NCI-H1694 treated with DMSO at 0.1 percent for 48 hours (cell line): ENCODE results near the gene HDDC3.
"Not testable (repeated sequence)": the region's sequence is repeated elsewhere in the genome, so short reads cannot be mapped to it uniquely, and the experiment has no call there.

Experiments
- DNase-seq: peaks from one replicate; lab custom pipeline; 2025; lab: John Stamatoyannopoulos, UW

Gene HDDC3

DNA sequence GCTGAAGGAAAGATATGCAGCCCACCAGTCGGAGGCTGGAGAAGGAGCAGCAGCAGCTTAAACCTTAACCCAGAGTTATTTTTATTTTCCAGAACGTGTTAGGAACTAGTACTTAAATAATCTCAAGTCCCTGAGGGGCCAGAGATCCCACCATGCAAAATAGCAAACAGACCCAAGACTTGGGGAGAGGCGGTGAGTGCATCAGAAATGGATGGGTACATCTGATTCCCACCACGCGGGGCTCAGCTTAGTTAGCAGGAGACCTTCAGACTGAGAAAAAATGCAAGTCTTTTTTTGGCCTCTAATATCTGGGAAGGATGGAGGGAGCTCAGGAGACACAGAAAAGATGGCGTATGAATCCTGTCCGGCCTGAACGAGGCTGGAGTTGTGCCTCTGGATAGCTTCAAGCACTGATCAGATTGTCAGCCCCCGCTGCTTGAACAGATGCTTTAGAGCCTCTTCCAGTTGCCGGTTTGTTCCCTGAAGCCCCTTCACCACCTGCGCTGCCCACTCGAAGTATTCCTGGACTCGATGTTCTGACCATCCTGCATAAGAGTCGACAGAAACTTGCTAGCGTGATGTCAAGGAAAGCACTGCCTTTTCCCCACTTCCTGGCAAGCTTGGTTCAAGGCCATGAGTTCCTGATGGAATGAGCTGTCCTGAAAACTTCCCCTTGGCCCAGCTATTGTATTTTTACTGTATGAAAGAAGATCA, 1.3 kb downstream of the HDDC3 start:
- peak; percentile 13 for DNase-seq

DNA sequence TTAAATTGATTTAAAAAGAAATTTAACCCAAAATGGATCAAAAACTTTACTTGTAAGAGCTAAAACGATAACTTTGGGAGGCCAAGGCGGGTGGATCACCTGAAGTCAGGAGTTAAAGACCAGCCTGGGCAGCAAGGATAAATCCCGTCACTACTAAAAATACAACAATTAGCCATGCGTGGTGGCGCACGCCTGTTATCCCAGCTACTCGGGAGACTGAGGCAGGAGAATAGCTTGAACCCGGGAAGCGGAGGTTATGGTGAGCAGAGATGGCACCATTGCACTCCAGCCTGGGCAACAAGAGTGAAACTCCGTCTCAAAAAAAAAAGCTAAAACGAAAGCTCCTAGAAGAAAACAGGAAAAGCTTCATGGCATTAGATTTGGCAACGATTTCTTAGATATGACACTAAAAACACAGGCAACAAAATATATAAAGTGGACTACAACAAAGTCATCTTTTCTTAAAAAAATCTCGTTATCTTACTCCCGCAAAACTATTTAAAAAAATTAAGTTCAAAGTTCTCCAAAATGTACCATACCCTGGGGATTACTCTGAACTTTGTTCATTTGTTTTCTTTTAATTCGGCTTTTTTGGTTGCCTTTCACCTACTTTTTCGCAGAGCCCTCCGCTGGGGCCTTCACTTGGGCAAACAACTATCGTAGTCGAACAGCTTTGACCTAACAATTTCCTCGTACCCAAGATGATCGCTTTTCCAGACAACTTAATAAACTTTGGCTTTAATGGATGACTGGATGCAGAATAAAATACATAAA, 2.9 kb downstream of the HDDC3 start:
- DNase-seq = no peak

DNA sequence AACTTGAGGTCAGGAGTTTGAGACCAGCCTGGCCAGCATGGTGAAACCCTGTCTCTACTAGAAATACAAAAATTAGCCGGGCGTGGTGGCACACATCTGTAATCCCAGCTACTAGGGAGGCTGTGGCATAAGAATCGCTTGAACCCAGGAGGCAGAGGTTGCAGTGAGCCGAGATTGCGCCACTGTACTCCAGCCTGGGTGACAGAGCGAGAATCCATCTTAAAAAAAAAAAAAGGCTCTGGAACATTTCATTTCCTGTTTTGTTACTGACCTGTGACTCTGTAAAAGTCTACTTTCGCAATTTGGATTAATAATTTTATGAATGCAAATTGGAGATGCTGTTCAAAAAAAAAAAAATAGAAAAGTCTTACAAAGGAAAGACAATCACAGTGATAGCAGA, 4.2 kb downstream of the HDDC3 start:
- DNase-seq = not testable (repeated sequence)

DNA sequence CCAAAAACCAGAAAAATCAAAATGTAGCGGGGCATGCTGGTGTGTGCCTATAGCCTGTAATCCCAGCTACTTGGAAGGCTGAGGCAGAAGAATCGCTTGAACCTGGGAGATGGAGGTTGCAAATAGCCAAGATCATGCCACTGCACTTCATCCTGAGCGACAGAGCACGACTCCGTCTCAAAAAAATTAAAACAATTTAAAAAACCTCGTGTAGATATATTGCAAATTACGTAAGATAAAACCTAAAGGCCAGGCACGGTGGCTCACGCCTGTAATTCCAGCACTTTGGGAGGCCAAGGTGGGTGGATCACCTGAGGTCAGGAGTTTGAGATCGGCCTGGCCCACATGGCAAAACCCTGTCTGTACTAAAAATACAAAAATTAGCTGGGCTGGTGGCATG, 5.6 kb downstream of the HDDC3 start:
- not testable (repeated sequence) for DNase-seq

DNA sequence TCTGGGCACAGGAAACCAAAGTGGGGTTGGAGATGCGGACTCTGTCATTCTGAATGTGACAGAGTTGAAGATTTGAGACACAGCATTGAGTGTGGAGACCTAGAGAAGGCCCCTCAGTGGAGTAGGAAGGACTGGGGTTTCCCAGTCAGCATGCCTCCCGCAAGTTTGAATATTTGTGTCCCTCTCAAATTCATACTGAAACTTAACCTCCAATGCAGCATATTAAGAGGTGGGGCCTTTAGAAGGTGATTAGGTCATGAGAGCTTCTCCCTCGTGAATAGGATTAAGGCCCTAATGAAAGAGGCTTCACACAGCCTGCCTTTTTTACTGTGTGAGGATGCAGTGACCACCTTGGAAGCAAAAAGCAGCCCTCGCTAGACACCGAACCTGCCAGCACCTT, 8.0 kb downstream of the HDDC3 start:
- DNase-seq = no peak

DNA sequence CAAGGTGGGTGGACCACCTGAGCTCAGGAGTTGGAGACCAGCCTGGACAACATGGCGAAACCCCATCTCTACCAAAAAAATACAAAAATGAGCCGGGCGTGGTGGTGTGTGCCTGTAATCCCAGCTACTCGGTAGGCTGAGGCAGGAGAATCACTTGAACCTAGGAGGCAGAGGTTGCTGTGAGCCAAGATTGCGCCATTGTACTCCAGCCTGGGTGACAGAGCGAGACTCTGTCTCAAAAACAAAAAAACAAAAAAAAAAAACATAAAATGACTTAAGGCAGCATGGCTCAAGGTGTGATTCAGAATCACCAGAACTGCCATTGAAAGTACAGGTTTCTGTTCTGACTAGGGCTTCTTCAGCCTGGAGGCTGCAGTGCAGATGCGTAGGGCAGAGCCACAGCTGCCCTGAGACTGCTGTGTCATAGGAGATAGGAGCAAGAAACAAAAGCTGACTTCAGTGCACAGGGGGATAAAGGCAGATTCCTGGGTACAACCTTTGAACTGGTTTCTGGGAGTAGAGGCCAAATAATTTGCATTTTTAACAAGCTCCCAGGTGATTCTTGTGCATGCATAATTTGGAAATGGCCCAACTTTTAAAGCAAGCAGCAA, 9.5 kb downstream of the HDDC3 start:
- DNase-seq = not testable (repeated sequence)

DNA sequence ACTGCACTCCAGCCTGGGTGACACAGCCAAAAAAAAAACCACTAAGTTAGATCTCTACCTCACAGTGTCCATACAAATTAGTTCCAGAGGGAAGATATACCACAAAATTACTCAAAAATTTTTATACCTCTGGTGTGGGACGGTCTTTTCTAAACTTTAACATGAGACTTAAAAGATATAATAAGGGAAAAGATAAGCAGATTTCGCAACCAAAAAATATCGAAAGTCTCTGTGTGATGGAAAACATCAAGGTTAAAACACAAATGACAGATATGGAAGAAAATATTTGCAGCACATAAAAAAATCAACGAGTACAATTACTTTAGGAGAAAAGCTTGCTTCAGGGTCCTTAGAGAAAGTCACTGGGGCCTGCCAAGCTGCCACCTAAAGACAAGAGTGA, 10.5 kb downstream of the HDDC3 start:
- DNase-seq = no peak

DNA sequence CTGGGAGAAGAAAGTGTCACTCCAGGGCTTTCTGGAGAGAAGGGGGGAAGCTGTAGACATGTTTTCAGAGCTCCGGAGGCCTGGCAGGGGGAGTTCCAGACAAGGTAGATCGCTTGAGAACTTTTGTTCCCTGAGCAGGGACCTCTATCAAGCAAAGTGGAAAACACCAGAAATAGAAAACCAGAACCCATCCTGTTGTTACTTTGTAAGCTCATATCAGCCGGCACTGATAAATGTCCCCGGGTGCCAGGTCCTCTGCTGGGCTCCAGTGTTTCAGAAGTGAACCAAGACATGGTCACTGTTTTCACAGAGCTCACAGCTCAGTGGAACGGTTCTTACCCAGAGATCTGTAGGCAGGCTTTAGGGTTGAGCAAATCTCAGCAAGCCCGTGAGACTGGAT, 13.5 kb downstream of the HDDC3 start:
- DNase-seq = no peak

DNA sequence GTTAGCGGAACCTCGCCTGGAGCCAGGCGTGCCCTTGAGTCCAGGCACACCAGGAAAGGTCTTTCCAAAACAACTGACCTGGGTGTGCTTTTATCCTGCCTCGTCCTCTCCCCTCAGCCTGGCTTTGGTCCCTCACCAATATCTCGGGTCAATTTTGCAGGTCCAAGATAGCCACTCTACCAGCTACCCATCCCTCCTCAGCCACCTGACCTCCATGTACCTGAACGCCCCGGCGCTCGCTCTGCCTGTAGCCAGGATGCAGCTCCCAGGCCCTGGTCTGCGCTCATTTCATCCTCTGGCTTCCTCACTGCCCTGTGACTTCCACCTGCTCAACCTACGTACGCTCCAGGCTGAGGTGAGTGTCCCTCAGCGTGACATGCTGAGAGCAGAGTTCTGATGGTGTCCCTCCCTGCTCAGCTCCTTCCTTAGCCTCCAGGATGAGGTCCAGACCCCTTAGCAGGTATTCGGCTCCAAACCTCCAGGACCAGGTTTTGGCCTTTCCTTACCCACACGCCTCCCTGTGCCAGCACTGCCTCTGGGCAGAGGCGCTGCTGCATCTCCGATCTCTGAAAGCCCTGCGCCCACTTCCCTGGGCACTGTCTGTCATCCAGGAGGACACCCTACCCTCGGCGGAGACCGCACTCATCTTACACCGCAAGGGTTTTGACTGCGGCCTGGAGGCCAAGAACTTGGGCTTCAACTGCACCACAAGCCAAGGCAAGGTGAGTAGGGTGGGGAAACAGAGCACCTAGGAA, 14.1 kb downstream of the HDDC3 start:
- no peak for DNase-seq

DNA sequence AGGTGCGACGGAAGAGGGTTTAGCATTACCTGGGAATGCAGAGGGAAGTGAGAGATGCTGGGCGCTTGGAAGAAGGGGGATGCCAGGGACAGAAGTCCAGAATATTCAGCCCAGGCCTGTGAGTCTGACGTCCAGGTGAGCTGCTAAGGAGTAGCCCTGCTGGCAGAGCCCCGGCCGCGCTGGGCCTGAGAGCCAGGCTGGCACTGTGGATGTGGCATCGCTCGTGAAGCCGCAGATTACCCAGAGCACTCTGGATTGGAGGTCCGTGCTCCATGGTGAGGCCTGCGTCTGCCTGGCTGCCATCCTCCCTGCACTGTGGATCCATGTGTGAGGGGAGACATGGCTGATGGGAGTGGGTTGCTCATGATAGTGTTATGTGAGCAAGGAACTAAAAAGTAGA, 14.8 kb downstream of the HDDC3 start:
- no peak for DNase-seq

DNA sequence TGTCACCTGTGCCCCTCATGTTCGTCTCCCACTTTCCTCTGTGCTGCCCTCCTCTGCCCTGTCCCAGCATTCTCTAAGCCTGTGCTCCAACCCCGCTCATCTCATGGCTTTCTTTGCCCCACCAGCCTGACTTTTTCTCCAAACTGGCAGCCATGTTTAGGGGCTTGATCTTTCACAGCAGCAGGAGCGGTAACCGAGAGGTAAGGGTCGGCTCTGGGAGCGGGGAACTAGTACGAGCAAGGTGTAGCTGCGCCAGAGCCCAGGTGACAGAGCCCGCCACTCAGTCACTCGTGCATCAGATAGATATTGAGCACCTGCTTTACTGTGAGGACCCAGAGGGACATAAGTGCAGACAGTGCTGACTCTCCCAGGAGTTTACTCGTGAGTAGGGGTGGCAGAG, 15.9 kb downstream of the HDDC3 start:
- no peak for DNase-seq

DNA sequence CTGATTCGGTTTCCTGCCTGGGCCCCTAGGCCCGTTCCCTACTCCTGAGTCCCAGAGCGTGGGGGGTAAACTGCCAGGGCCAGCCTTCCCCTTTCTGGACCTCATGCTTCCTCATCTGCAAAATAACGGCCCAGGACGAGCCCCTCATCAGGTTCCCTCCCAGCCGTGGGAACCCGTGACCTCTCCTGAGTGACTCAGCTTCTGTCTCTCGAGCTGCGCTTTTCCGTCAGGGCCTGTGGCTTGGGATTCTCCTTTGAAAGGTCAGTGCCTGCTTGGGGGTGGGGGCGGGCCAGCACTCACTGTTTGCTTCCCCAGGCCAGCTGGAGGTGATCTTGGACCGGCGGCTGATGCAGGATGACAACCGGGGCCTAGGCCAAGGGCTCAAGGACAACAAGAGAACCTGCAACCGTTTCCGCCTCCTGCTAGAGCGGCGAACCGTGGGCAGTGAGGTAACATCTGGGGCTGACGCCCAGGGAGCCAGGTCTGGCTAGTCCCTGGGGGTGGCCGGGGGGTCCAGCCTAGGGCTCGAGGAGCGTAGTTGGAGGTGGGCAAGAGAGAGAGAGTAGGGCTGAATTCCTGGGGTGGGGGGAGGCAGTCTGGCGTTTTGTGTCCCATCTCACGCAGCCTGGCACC, 16.4 kb downstream of the HDDC3 start:
- DNase-seq = no peak

DNA sequence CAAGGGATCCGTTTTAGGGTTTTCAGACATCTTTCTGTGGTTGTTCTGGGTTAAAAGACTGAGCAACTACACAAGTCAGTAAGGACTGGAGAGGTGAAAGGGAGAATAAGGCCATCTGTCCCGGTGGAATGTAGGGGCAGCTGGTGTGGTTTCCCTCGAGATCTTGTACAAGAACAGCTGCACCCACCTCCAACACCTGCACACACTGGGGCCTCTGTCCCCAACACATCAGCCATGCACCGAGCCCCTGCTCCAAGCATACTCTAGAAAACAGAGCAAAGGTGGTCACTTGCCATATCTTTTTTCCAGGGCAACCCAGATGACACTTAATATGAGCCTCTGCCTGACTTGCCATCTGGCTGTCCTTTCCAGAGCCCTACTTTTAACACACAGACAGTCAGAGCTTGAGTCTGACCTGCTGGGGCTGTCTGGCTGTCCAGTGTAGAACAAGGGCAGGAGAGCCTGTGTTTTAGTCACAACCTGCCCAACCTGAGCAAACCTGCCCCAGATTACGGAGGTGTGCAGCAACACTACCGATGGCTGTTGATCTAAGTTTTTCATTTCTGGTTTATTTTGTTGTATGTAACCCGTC, 17.0 kb downstream of the HDDC3 start:
- no peak for DNase-seq

DNA sequence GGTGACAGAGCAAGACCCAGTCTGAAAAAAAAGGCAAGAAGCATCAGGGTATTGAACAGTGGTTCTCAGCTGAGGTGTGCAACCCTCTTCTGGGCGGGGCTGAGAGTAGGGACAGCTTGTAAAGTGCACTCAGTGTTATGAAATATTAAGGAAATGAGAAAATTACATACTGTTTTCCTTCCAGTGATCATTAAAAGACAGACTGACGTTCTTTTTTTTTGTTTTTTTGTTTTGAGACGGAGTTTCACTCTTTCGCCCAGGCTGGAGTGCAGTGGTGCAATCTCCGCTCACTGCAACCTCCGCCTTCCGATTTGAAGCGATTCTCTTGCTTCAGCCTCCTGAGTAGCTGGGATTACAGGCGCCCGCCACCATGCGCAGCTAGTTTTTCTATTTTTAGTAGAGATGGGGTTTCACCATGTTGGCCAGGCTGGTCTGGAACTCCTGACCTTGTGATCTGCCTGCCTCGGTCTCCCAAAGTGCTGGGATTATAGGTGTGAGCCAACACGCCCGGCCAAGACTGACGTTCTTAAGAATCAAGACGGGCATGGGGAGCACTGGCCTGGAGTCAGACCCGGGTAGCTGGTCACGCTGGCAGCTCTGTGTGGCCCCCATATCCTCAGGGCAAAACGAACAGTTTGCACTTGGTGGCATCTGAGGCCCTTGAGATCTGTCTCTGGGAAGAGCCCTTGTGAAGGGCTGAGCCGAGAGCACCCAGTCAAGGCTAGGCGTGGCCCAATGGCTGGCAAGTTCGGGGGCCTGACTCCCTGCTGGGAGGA, 17.9 kb downstream of the HDDC3 start:
- no peak for DNase-seq

DNA sequence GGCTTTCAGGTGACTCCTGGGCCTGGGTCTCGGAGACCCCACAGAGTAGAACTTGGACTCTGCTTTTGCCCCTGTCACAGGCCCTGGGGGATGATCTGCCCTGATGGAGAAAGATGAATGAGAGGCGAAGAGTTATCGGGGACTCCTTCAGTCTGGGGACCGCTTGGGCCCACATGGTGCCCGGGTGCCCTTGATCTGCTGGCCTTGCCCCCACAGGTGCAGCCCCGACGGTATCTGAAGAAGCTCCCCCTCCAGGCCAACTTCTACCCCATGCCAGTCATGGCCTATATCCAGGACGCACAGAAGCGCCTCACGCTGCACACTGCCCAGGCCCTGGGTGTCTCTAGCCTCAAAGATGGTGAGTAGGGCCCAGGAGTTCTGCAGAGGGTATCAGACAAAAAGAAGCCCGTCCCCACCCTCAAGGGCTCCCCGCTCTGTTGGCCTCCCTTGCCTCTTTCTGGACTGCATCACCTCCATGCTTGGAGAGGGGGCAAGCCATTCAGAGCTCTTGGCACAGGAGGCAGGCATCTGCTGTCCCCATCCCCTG, 18.9 kb downstream of the HDDC3 start:
- DNase-seq = no peak

DNA sequence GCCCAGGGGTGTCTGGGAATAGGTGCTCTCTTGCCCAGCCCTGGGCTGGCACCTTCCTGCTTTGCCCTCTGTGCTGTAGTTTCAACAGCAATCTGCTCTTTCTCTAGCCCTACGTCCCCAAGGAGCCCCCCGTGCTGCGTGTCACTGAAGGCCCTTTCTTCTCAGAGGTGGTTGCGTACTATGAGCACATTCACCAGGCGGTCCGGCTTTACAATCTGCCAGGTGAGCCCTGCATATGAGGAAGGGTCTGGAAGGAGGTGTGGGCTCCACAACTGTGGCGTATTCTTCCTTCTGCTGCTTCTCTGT, 19.6 kb downstream of the HDDC3 start:
- DNase-seq = no peak

DNA sequence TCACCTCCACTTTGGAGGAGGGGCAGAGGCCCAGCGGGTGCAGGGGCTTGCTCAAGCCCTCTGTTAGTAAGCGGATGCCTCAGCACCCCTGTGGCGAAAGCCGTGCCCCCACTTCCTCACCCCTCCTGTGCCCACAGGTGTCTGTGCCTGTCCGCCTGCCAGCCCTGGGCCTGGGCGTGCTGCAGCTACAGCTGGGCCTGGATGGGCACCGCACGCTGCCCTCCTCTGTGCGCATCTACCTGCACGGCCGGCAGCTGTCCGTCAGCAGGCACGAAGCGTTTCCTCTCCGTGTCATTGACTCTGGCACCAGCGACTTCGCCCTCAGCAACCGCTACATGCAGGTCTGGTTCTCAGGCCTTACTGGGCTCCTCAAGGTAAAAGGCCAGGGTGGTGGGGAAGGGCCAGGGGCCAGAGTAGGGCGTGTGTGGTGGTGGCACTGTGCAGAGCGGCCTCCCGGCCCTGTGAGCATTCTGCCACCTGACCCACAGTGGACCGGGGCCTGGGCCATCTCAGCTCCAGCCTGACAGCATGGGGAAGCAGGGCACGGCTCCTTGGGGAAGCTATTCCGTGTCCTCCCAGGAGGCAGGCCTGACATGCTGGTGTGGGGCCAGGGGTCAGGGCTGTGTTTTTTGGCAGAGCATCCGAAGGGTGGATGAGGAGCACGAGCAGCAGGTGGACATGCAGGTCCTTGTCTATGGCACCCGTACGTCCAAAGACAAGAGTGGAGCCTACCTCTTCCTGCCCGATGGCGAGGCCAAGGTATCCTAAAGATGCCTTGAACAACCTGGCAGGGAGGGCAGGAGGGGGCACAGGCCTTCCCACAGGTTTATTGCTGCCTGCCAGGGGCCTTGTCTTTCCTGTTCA, 20.2 kb downstream of the HDDC3 start:
- no peak for DNase-seq

DNA sequence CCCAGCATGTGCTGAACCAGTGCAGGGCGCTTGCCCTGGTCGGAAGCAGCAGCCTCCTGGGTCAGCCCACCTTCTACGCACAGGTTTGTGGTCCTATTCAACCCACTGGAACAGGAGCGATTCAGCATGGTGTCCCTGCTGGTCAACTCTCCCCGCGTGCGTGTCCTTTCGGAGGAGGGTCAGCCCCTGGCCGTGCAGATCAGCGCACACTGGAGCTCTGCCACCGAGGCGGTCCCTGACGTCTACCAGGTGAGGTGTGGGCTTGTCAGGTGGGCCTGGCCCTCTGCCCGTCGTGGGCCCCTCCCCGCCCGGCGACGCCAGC, 21.1 kb downstream of the HDDC3 start:
- DNase-seq = no peak

DNA sequence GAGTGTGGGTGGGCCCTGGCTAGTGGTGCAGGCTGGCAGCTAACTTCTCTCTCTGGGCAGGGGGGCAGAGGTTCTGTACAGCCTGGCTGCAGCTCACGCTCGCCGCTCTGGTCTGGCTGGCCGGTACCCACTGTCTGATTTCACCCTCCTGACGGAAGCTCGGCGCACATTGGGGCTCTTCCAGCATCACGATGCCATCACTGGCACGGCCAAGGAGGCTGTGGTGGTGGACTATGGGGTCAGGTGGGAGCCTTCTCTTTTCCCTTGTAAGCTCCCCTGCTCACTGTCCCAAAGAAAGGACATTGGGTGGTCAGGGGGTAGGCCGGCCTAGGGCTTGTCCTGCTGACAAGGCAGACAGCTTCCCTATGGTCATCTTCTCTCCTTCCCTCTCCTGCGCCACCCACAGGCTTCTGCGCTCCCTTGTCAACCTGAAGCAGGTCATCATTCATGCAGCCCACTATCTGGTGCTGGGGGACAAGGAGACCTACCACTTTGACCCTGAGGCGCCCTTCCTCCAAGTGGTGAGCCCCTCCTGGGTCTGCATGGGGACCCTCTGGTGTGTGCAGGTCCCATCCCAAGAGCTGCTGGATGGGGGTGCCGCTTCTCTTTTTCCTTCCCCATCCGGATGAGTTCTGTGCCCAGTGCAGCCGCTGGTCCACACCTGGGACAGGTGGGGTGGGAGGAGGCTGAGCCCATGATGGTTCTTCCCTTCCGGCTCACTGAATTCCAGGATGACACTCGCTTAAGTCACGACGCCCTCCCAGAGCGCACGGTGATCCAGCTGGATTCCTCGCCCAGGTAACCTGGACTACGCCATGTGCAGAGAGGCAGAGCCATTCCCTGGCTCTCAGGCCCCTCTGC, 21.7 kb downstream of the HDDC3 start:
- DNase-seq = no peak
